ENCODE measurements around the gene SDHAF2.

Gene SDHAF2

DNA sequence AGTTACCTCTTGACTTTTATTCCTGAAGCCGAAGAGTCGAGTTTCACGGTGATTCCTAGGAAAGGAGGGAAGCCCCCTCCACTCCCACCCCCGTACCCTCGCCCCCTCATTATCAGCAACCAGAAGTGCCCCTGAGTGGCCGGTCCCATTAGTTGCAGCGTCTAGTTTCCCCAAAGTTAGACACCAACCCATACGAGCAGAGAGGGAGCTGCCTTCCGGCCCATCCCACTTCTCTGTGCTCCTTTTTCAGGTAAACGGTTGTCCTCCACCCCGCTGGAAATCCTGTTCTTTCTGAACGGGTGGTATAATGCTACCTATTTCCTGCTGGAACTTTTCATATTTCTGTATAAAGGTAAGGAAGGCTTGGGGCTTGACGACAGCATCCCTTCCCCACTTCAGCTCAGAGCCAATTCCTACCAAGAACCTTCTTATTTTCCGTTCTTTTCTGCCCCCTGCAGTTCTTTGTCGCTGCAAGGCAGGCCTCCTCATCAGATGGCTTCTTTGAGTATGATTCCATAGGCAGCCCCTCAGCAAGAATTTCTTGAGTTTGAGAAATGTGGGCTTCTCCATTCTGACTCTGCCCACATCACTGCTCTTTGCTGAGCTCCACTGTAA lies 36.8 kb upstream of the SDHAF2 start:
- H3K4me1 Mint-ChIP-seq: peaks cover 21% of the 10 kb centered on the region
- peak overlapping the region; percentile 93 to 96 (median 96) for H3K4me3 Mint-ChIP-seq
- H3K36me3 Mint-ChIP-seq (ENCODE audit: low read depth): peaks cover 38% of the 10 kb centered on the region
- H3K9me3 Mint-ChIP-seq: peaks cover 4% of the 10 kb centered on the region
- H3K27ac Mint-ChIP-seq: peak overlapping the region; percentile 82 to 94 (median 92)
- TF ChIP-seq, protein P1, sequence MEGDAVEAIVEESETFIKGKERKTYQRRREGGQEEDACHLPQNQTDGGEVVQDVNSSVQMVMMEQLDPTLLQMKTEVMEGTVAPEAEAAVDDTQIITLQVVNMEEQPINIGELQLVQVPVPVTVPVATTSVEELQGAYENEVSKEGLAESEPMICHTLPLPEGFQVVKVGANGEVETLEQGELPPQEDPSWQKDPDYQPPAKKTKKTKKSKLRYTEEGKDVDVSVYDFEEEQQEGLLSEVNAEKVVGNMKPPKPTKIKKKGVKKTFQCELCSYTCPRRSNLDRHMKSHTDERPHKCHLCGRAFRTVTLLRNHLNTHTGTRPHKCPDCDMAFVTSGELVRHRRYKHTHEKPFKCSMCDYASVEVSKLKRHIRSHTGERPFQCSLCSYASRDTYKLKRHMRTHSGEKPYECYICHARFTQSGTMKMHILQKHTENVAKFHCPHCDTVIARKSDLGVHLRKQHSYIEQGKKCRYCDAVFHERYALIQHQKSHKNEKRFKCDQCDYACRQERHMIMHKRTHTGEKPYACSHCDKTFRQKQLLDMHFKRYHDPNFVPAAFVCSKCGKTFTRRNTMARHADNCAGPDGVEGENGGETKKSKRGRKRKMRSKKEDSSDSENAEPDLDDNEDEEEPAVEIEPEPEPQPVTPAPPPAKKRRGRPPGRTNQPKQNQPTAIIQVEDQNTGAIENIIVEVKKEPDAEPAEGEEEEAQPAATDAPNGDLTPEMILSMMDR (IDR thresholded peaks at IDR 0.05; ENCODE audit: unreplicated experiment in 3 of 3): peak in 2 of 3 experiments; percentile 8 to 30
- no peaks in the 10 kb centered on the region for H3K27me3 Mint-ChIP-seq (ENCODE audit: low read depth)

DNA sequence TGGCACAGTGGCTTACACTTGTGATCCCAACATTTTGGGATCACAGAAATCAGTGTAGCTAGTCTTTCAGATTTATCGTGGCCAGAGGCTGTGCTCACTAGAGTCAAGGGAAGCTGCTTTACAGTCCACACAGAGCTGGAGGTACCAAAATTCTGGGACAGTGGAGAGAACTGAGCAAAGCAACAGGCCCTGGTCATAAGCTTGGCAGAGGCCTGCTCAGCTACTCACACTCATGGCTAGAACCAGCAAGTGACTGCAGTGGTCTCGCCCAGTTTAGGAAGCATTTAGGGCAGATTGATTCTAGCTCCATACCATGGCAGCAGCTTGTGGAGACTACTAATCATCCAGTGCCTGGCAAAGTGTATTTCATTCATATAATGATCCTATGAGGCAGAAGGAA lies 28.8 kb upstream of the SDHAF2 start:
- H3K27me3 Mint-ChIP-seq (ENCODE audit: low read depth): no peaks in the 10 kb centered on the region
- no peaks in the 10 kb centered on the region for H3K9me3 Mint-ChIP-seq
- peaks cover 73% of the 10 kb centered on the region for H3K36me3 Mint-ChIP-seq (ENCODE audit: low read depth)
- H3K4me3 Mint-ChIP-seq: no peak overlapping the region
- H3K27ac Mint-ChIP-seq: peak overlapping the region in 1 of 3 experiments; percentile 40
- TF ChIP-seq, protein P1 (IDR thresholded peaks at IDR 0.05; ENCODE audit: unreplicated experiment in 3 of 3): no peak
- no peaks in the 10 kb centered on the region for H3K4me1 Mint-ChIP-seq

DNA sequence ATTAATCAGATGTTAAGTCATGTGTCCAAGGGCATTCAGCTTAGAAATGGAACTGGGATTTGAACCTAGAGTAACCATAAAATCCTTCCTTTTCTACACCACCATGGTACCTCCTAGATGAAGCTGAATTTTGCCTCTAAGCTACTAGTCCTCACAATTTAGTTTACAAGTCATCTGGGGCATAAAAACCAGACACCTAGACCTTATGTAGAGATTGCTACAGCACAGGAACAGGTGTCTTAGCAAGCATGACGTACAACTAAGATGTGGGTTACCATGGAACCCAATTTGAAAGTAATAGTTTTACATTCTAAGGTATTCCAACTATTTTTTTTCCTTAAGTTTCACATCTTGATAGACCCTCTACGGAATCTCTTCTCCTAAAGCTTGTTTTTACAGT lies 28.4 kb upstream of the SDHAF2 start:
- TF ChIP-seq, protein P1 (IDR thresholded peaks at IDR 0.05; ENCODE audit: unreplicated experiment in 3 of 3): no peak
- Mint-ChIP-seq H3K36me3 (ENCODE audit: low read depth) (peaks cover 75% of the 10 kb centered on the region), H3K4me1 (no peaks in the 10 kb centered on the region), H3K27me3 (ENCODE audit: low read depth) (no peaks in the 10 kb centered on the region), H3K9me3 (no peaks in the 10 kb centered on the region), H3K4me3 (no peak overlapping the region), H3K27ac (no peak overlapping the region)

DNA sequence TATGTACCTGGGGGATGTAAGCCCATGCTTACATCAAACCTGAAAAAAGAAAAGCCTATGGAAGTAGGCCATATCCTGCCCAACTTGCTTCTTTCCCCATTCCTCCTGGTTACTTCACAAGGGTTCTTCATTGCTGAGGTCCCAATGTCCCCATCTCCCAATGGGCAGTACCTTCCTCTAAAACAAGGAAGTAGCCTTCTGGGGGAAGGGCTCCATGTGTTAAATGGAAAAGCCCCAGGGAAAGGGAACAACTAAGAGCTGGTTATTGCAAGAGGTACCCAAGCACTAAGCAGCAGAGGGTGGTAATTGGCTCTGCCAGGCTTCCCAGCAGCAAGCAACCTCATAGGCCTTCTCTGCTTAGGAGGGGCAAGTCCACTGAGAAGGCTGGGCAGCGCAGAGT lies 26.3 kb upstream of the SDHAF2 start:
- Mint-ChIP-seq H3K27ac (no peak overlapping the region), H3K4me3 (no peak overlapping the region), H3K9me3 (no peaks in the 10 kb centered on the region), H3K36me3 (ENCODE audit: low read depth) (peaks cover 76% of the 10 kb centered on the region), H3K27me3 (ENCODE audit: low read depth) (no peaks in the 10 kb centered on the region), H3K4me1 (no peaks in the 10 kb centered on the region)
- TF ChIP-seq, protein P1 (IDR thresholded peaks at IDR 0.05; ENCODE audit: unreplicated experiment in 3 of 3): no peak

DNA sequence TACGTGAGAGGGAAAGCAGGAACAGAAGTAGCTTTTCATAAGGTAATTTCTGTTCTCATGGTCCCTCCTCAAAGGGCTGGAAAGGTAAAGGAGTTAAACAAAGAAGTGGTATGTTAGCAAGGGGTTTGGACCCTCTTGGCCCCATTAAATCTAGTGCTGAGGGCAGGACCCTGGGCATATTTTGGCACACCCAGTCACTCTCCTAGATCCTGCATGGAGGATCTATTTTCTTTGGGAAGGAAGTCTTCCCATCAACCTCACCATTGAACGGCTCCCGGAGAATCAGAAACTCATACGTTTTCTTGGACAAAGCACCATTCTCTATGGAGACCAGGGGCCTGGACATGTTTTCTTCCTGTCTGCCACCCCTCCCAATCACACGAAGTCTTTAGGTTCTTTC lies 25.8 kb upstream of the SDHAF2 start:
- TF ChIP-seq, protein P1 (IDR thresholded peaks at IDR 0.05; ENCODE audit: unreplicated experiment in 3 of 3): no peak
- H3K4me1 Mint-ChIP-seq: no peaks in the 10 kb centered on the region
- H3K36me3 Mint-ChIP-seq (ENCODE audit: low read depth): peaks cover 73% of the 10 kb centered on the region
- H3K4me3 Mint-ChIP-seq: no peak overlapping the region
- no peak overlapping the region for H3K27ac Mint-ChIP-seq
- no peaks in the 10 kb centered on the region for H3K9me3 Mint-ChIP-seq
- H3K27me3 Mint-ChIP-seq (ENCODE audit: low read depth): no peaks in the 10 kb centered on the region

DNA sequence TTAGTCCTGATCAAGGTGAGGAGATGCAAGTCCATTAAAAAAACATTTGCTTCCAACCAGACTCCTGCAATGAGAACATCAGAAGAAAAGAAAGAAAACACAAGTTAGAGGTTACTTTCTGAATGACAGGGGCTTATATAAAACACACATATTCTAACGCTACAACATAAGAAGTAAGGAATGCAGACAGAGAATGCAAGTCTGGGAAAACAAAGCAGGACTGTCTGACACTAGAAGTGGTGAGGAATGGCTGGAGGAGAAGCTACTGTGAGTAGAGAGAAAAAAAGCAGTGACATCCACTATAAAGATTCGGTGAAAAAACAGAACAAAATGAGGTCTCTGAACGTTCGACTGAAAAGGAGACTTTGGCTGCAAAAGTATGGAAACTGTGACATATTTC lies 25.3 kb upstream of the SDHAF2 start:
- Mint-ChIP-seq H3K27me3 (ENCODE audit: low read depth) (no peaks in the 10 kb centered on the region), H3K36me3 (ENCODE audit: low read depth) (peaks cover 72% of the 10 kb centered on the region), H3K4me3 (no peak overlapping the region), H3K4me1 (no peaks in the 10 kb centered on the region), H3K27ac (peak overlapping the region in 1 of 3 experiments; percentile 6), H3K9me3 (no peaks in the 10 kb centered on the region)
- TF ChIP-seq, protein P1 (IDR thresholded peaks at IDR 0.05; ENCODE audit: unreplicated experiment in 3 of 3): no peak
